ENCODE results near the gene KLF12.

The KLF12 gene

GRCh38 chr13:74102691-74103090 lies 31.5 kb downstream of the KLF12 start:
- DNase-seq, result no peak

- no peak for DNase-seq
These were observed 32.8 kb downstream of the KLF12 start for GRCh38 chr13:74101436-74101835.

- DNase-seq, result no peak
These were observed 36.1 kb downstream of the KLF12 start for GRCh38 chr13:74098077-74098476.

GRCh38 chr13:74097116-74097515 lies 37.1 kb downstream of the KLF12 start:
- no peak for DNase-seq

GRCh38 chr13:74093691-74094090 lies 40.5 kb downstream of the KLF12 start:
- DNase-seq, result no peak

- no peak for DNase-seq
These were observed 41.5 kb downstream of the KLF12 start for GRCh38 chr13:74092711-74093110.

GRCh38 chr13:74090869-74091605 lies 43.2 kb downstream of the KLF12 start:
- no peak for DNase-seq

- no peak for DNase-seq
These were observed 43.8 kb downstream of the KLF12 start for GRCh38 chr13:74090397-74090796.

- no peak for DNase-seq
These were observed 46.8 kb downstream of the KLF12 start for GRCh38 chr13:74087357-74087756.

All from CD4-positive, alpha-beta T cell treated with Interleukin-15 for 1 hour (primary cell).